Gastrocnemius medialis (tissue), 4 donors: ENCODE data around the gene MED10. TPM values are rescaled to one million over a fixed set of nuclear protein-coding genes. Genes with fewer than 3 reads are reported as not detected.

ENCODE experiments used
- ATAC-seq, 2 donors: fragments of 150-250 bp; one replicate each; pipeline ENCODE4 v1.9.1; 2016
- DNase-seq, 2 donors: peaks; one replicate each; pipeline ENCODE4 v3.0.0-alpha.2; 2019
- H3K27ac ChIP-seq, 4 donors: fragments of 200-600 bp; sonication (generic); 1 replicate in 1 of 4; 2 replicates in 3 of 4; pipeline ENCODE4 v1.5.1; 2016 to 2018; ENCODE audit warnings: mild to moderate bottlenecking in 2 of 4, moderate library complexity in 1 of 4
- H3K27me3 ChIP-seq, 3 donors: fragments of 200-600 bp; sonication (generic) in 2 of 3; 1 replicate in 1 of 3; 2 replicates in 2 of 3; pipeline versions ENCODE4 v1.5.1 to v1.6.0; 2016 to 2019; ENCODE audit warnings: mild to moderate bottlenecking in 1 of 3, moderate library complexity in 1 of 3
- H3K36me3 ChIP-seq, 2 donors: fragments of 200-600 bp; sonication (generic) in 1 of 2; one replicate each; pipeline ENCODE4 v1.5.1; 2017 to 2018
- H3K4me1 ChIP-seq, 2 donors: fragments of 200-600 bp; sonication (generic) in 1 of 2; one replicate each; pipeline ENCODE4 v1.5.1; 2016 to 2017; ENCODE audit warnings: mild to moderate bottlenecking in 2 of 2
- H3K4me3 ChIP-seq, 4 donors: fragments of 200-600 bp; sonication (generic) in 3 of 4; 1 replicate in 1 of 4; 2 replicates in 3 of 4; pipeline ENCODE4 v1.5.1; 2016 to 2019; ENCODE audit warnings: mild to moderate bottlenecking in 2 of 4
- H3K9me3 ChIP-seq, 3 donors: fragments of 200-600 bp; sonication (generic) in 2 of 3; 1 replicate in 1 of 3; 2 replicates in 2 of 3; pipeline ENCODE4 v1.5.1; 2016 to 2019
- CTCF ChIP-seq, 5 experiments: fragments of 450-650 bp in 3 of 5; fragments of 200-600 bp in 2 of 5; sonication (generic) in 2 of 5; IDR thresholded peaks in 4 of 5; conservative IDR thresholded peaks in 1 of 5; 1 replicate in 4 of 5; 2 replicates in 1 of 5; pipeline ENCODE4 v1.5.1; 2016 to 2019; ENCODE audit warnings: antibody characterized with exemption in 5 of 5, mild to moderate bottlenecking in 3 of 5, moderate library complexity in 3 of 5
- POLR2A ChIP-seq, 2 donors: fragments of 450-650 bp; IDR thresholded peaks; one replicate each; pipeline ENCODE4 v1.6.1; 2017; ENCODE audit warnings: antibody characterized with exemption in 2 of 2, mild to moderate bottlenecking in 2 of 2, moderate library complexity in 2 of 2
- in situ Hi-C, 4 donors: fragments of 200-750 bp; cut with MboI; loops; one replicate each; pipeline versions ENCODE4 v1.15.0 to v1.8.0; 2017; ENCODE audit warnings: low sequenced_read_pairs in 4 of 4
- intact Hi-C: fragments of 100-400 bp; cut with DNase I; formaldehyde crosslinking; loops from one replicate; pipeline ENCODE4 v1.15.1; 2023; ENCODE audit warnings: low total_unique reads
- total RNA-seq, 4 donors: library from RNA; depleted of rRNA; stranded (reverse); fragments of >200 nt; gene quantifications; one replicate each; pipeline versions ENCODE4 v1.1.0 to v1.2.3, GENCODE V29; 2016

Gene MED10
- total RNA-seq, 4 donors from 2014 or later: 15.9 to 37.5 (median 32.2) TPM

GRCh38 chr5:6383376-6383775 is 5.0 kb upstream of the MED10 start:
- TF ChIP-seq CTCF (IDR thresholded peaks at IDR 0.05 in 4 of 5, conservative IDR thresholded peaks at IDR 0.05 in 1 of 5) (no peak), POLR2A (IDR thresholded peaks at IDR 0.05) (no peak)
- no peak overlapping the region for H3K4me3 ChIP-seq
- intact Hi-C loops: no loop called here
- H3K27me3 ChIP-seq: no peaks in the 10 kb centered on the region
- no peaks in the 10 kb centered on the region for H3K9me3 ChIP-seq
- ATAC-seq: no peak
- H3K36me3 ChIP-seq: no peaks in the 10 kb centered on the region
- H3K4me1 ChIP-seq: peaks cover 6 to 7% of the 10 kb centered on the region in 2 donors
- H3K27ac ChIP-seq: no peak overlapping the region
- no peak for DNase-seq
- in situ Hi-C loops: no loop called here

GRCh38 chr5:6379246-6379645 is 899 bp upstream of the MED10 start:
- Histone ChIP-seq H3K4me3 (peak overlapping the region in 3 of 4 donors; percentile 85 to 97 (median 89)), H3K27ac (peak overlapping the region in 3 of 4 donors; percentile 78 to 92 (median 91)), H3K27me3 (no peaks in the 10 kb centered on the region), H3K9me3 (no peaks in the 10 kb centered on the region), H3K36me3 (peaks cover 0 to 29% of the 10 kb centered on the region in 2 donors), H3K4me1 (peaks cover 17% of the 10 kb centered on the region in 2 donors)
- in situ Hi-C loops: no loop called here
- intact Hi-C loops: loop anchor here (2.0 to 10.0 kb wide), 5 partner anchors 44 to 887 kb away; partner anchors contain the start of genes TENT4A and UBE2QL1
- no peak for TF ChIP-seq POLR2A (IDR thresholded peaks at IDR 0.05)
- no peak for TF ChIP-seq CTCF (IDR thresholded peaks at IDR 0.05 in 4 of 5, conservative IDR thresholded peaks at IDR 0.05 in 1 of 5)
- no peak for ATAC-seq
- no peak for DNase-seq

GRCh38 chr5:6378766-6379103 is 388 bp upstream of the MED10 start:
- ATAC-seq: no peak
- peak overlapping the region; percentile 78 to 92 (median 86) for H3K27ac ChIP-seq
- TF ChIP-seq CTCF (IDR thresholded peaks at IDR 0.05 in 4 of 5, conservative IDR thresholded peaks at IDR 0.05 in 1 of 5): no peak
- in situ Hi-C loops: no loop called here
- intact Hi-C loops: loop anchor here (2.0 to 10.0 kb wide), 5 partner anchors 44 to 886 kb away; partner anchors contain the start of genes TENT4A and UBE2QL1
- peaks cover 17% of the 10 kb centered on the region in 2 donors for H3K4me1 ChIP-seq
- no peaks in the 10 kb centered on the region for H3K9me3 ChIP-seq
- H3K4me3 ChIP-seq: peak overlapping the region; percentile 77 to 97 (median 87)
- no peak for DNase-seq
- no peaks in the 10 kb centered on the region for H3K27me3 ChIP-seq
- H3K36me3 ChIP-seq: peaks cover 0 to 34% of the 10 kb centered on the region in 2 donors

- in situ Hi-C loops: no loop called here
- ATAC-seq: no peak
- intact Hi-C loops: loop anchor here (5.0 to 10.0 kb wide), 3 partner anchors 70 to 885 kb away; partner anchors contain the start of genes TENT4A and UBE2QL1
- no peaks in the 10 kb centered on the region for H3K27me3 ChIP-seq
- H3K9me3 ChIP-seq: no peaks in the 10 kb centered on the region
- DNase-seq: no peak
- TF ChIP-seq POLR2A (IDR thresholded peaks at IDR 0.05) (no peak), CTCF (IDR thresholded peaks at IDR 0.05 in 4 of 5, conservative IDR thresholded peaks at IDR 0.05 in 1 of 5) (no peak)
- peaks cover 0 to 46% of the 10 kb centered on the region in 2 donors for H3K36me3 ChIP-seq
- H3K27ac ChIP-seq: peak overlapping the region; percentile 78 to 92 (median 86)
- H3K4me3 ChIP-seq: peak overlapping the region; percentile 77 to 97 (median 87)
- peaks cover 17% of the 10 kb centered on the region in 2 donors for H3K4me1 ChIP-seq
These were observed 804 bp downstream of the MED10 start for GRCh38 chr5:6377582-6377904.
